HepG2 (cell line): ENCODE results near the gene ZNF134. TPM values are rescaled to one million over a fixed set of nuclear protein-coding genes. Genes with fewer than 3 reads are reported as not detected.

Experiments
- ATF7-NPFF ChIP-seq: sonication (generic); formaldehyde crosslinking; IDR thresholded peaks from 2 replicates; pipeline ENCODE4 v1.8.1; 2023; ENCODE audit warnings: mild to moderate bottlenecking, low read depth, missing genetic modification reagents, moderate library complexity
- CREBL2 ChIP-seq: sonication (generic); formaldehyde crosslinking; IDR thresholded peaks from 2 replicates; pipeline ENCODE4 v1.8.1; 2023; ENCODE audit warnings: missing genetic modification reagents, mild to moderate bottlenecking, borderline replicate concordance
- E2F1 ChIP-seq: sonication (generic); formaldehyde crosslinking; IDR thresholded peaks from 2 replicates; pipeline ENCODE4 v1.5.0; 2020; ENCODE audit warnings: missing genetic modification reagents
- ETV6 ChIP-seq: sonication (generic); formaldehyde crosslinking; conservative IDR thresholded peaks from 2 replicates; pipeline ENCODE4 v1.4.0; 2020; ENCODE audit warnings: missing genetic modification reagents
- GTF3A ChIP-seq: sonication (generic); formaldehyde crosslinking; conservative IDR thresholded peaks from 2 replicates; pipeline ENCODE4 v1.4.0; 2020; ENCODE audit warnings: mild to moderate bottlenecking, missing genetic modification reagents
- HDAC1 ChIP-seq: sonication (generic); formaldehyde crosslinking; IDR thresholded peaks from 2 replicates; pipeline ENCODE4 v1.5.1; 2020; ENCODE audit warnings: mild to moderate bottlenecking, missing genetic modification reagents
- HIVEP1 ChIP-seq: sonication (generic); formaldehyde crosslinking; IDR thresholded peaks from 2 replicates; pipeline ENCODE4 v1.4.0; 2020; ENCODE audit warnings: mild to moderate bottlenecking, missing genetic modification reagents
- HMG20A ChIP-seq: IDR thresholded peaks from 2 replicates; pipeline ENCODE4 v1.6.1; 2016; ENCODE audit warnings: borderline replicate concordance
- HMGXB3 ChIP-seq: sonication (generic); formaldehyde crosslinking; IDR thresholded peaks from 2 replicates; pipeline ENCODE4 v1.4.0; 2020; ENCODE audit warnings: missing genetic modification reagents, borderline replicate concordance
- IRF2 ChIP-seq: IDR thresholded peaks from 2 replicates; pipeline ENCODE4 v1.6.1; 2018; ENCODE audit warnings: missing genetic modification reagents, missing compliant biosample characterization
- KMT2B ChIP-seq: IDR thresholded peaks from 2 replicates; pipeline ENCODE4 v1.6.1; 2016; ENCODE audit warnings: missing genetic modification reagents, missing compliant biosample characterization
- MAFK ChIP-seq, 2 experiments: IDR thresholded peaks in 1 of 2; conservative IDR thresholded peaks in 1 of 2; 2 replicates each; pipeline ENCODE4 v1.6.1; 2011; ENCODE audit warnings: improper control_type of control experiment in 2 of 2, low read length in 2 of 2
- MLLT10 ChIP-seq: sonication (generic); formaldehyde crosslinking; IDR thresholded peaks from 2 replicates; pipeline ENCODE4 v1.4.0; 2020; ENCODE audit warnings: missing genetic modification reagents
- RBFOX2 ChIP-seq: fragments of 200-400 bp; formaldehyde crosslinking; IDR thresholded peaks from 2 replicates; pipeline ENCODE4 v1.6.1; 2017; ENCODE audit warnings: low read depth, mild to moderate bottlenecking, low read length
- RXRB ChIP-seq: IDR thresholded peaks from 2 replicates; pipeline ENCODE4 v1.6.1; 2016; ENCODE audit warnings: borderline replicate concordance, missing genetic modification reagents, missing compliant biosample characterization
- TSC22D2 ChIP-seq: sonication (generic); formaldehyde crosslinking; IDR thresholded peaks from 2 replicates; pipeline ENCODE4 v1.5.1; 2020; ENCODE audit warnings: missing genetic modification reagents, mild to moderate bottlenecking, borderline replicate concordance
- ZNF335 ChIP-seq: sonication (generic); formaldehyde crosslinking; IDR thresholded peaks from 2 replicates; pipeline ENCODE4 v1.4.0; 2020; ENCODE audit warnings: missing genetic modification reagents
- ZNF383 ChIP-seq: sonication (generic); formaldehyde crosslinking; IDR thresholded peaks from 2 replicates; pipeline ENCODE4 v1.4.0; 2020; ENCODE audit warnings: missing genetic modification reagents, mild to moderate bottlenecking, borderline replicate concordance
- ZNF704 ChIP-seq: sonication (generic); formaldehyde crosslinking; IDR thresholded peaks from 2 replicates; pipeline ENCODE4 v1.8.1; 2023; ENCODE audit warnings: mild to moderate bottlenecking, inconsistent platforms, moderate library complexity, missing genetic modification reagents, borderline replicate concordance
- ZSCAN25 ChIP-seq: sonication (generic); formaldehyde crosslinking; IDR thresholded peaks from 2 replicates; pipeline ENCODE4 v1.8.0; 2022; ENCODE audit warnings: mild to moderate bottlenecking, missing genetic modification reagents
- polyA plus RNA-seq, 8 experiments: library from polyadenylated mRNA; depleted of rRNA in 3 of 8; stranded (reverse) in 7 of 8; unstranded in 1 of 8; fragments of >200 nt; fragmentation: Illumina TruSeq in 4 of 8; extraction: Trizol in 4 of 8; gene quantifications; 2 replicates each; pipeline versions ENCODE4 v1.2.1 to v1.2.3, GENCODE V29; 2011 to 2016; ENCODE audit warnings: low read depth in 4 of 8, missing spikeins in 1 of 8, mixed read lengths in 1 of 8; ENCODE audit not compliant: insufficient read depth in 1 of 8
- total RNA-seq, 5 experiments: library from RNA; depleted of rRNA; stranded (reverse); fragments of >200 nt; fragmentation: Illumina TruSeq; extraction: Trizol; gene quantifications; 2 replicates each; pipeline ENCODE4 v1.2.3, GENCODE V29; 2016; ENCODE audit warnings: low read depth in 1 of 5

ZNF134 gene
- total and polyA plus RNA-seq, 2 of the 13 experiments (the other 11 are each of a cell fraction or from before 2014, with no cell fraction given) = 6.8 to 17.1 TPM

GRCh38 chr19:57613941-57614743 lies at the start of gene ZNF134 (continued):
- TF ChIP-seq HMGXB3 (CRISPR knock-in tag) (no peak; the same call in 1 of the 2 replicates), RXRB (CRISPR knock-in tag) (peak; percentile 17; the same call in 1 of the 2 replicates), ZNF335 (CRISPR knock-in tag) (0 out of 2 replicates have a peak, but pooled peaks have one; percentile 55), GTF3A (CRISPR knock-in tag) (0 out of 2 replicates have a peak, but pooled peaks have one; percentile 45), MAFK (conservative IDR thresholded peaks at IDR 0.05 in 1 of 2, IDR thresholded peaks at IDR 0.05 in 1 of 2; ENCODE audit: low read length in 2 of 2) (no peak), TSC22D2 (CRISPR knock-in tag) (peak; percentile 37; the same call in 1 of the 2 replicates), ZNF383 (CRISPR knock-in tag) (0 out of 2 replicates have a peak, but pooled peaks have one; percentile 45), CREBL2 (no peak), ZNF704 (CRISPR knock-in tag) (peak; percentile 79; the same call in 1 of the 2 replicates), ZSCAN25 (peak; percentile 60), IRF2 (CRISPR knock-in tag) (peak; percentile 95), HMG20A (CRISPR knock-in tag) (no peak), HDAC1 (CRISPR knock-in tag) (peak; percentile 67), MLLT10 (no peak), ATF7-NPFF (peak; percentile 80), RBFOX2 (peak; percentile 89), KMT2B (CRISPR knock-in tag) (peak; percentile 85), E2F1 (CRISPR knock-in tag) (peak; percentile 72), ETV6 (no peak; the same call in 1 of the 2 replicates), HIVEP1 (CRISPR knock-in tag) (peak; percentile 61; the same call in 1 of the 2 replicates)
